GM23338 (cell line): ENCODE results near the gene MLST8. TPM values are rescaled to one million over a fixed set of nuclear protein-coding genes. Genes with fewer than 3 reads are reported as not detected.

Experiments used
- ATAC-seq: fragments of 200-7000 bp; cut with Tn5 transposase; 3 replicates; pipeline ENCODE4 v1.9.1; 2020
- DNase-seq: peaks from one replicate; pipeline ENCODE4 v3.0.0-alpha.2; 2015; ENCODE audit warnings: low spot score
- H2AFZ ChIP-seq: fragments of 200-600 bp; sonication (generic); 2 replicates; pipeline ENCODE4 v1.8.0; 2016; ENCODE audit warnings: antibody characterized with exemption, mild to moderate bottlenecking, moderate library complexity
- H3F3A ChIP-seq: fragments of 200-600 bp; sonication (generic); replicated peaks from 2 replicates; pipeline ENCODE4 v1.8.0; 2017; ENCODE audit warnings: antibody characterized with exemption, mixed run types, low read depth
- H3K27ac ChIP-seq: fragments of 200-600 bp; sonication (generic); 2 replicates; pipeline ENCODE4 v1.6.1; 2016; ENCODE audit warnings: low read depth
- H3K27me3 ChIP-seq: fragments of 200-600 bp; sonication (generic); 2 replicates; pipeline ENCODE4 v1.8.0; 2016; ENCODE audit warnings: mild to moderate bottlenecking, mixed run types, moderate library complexity; ENCODE audit not compliant: insufficient read depth
- H3K36me3 ChIP-seq: fragments of 200-600 bp; sonication (generic); 2 replicates; pipeline ENCODE4 v1.8.0; 2016; ENCODE audit warnings: mild to moderate bottlenecking; ENCODE audit not compliant: insufficient read depth
- H3K4me1 ChIP-seq: fragments of 200-600 bp; sonication (generic); 2 replicates; pipeline ENCODE4 v1.8.0; 2016; ENCODE audit warnings: mild to moderate bottlenecking, moderate library complexity; ENCODE audit not compliant: insufficient read depth
- H3K4me2 ChIP-seq: fragments of 200-600 bp; sonication (generic); 2 replicates; pipeline ENCODE4 v1.7.1; 2017; ENCODE audit warnings: mixed run types
- H3K4me3 ChIP-seq: fragments of 200-600 bp; sonication (generic); 2 replicates; pipeline ENCODE4 v1.6.1; 2016; ENCODE audit warnings: mixed run types
- H3K79me2 ChIP-seq: fragments of 200-600 bp; sonication (generic); replicated peaks from 2 replicates; pipeline ENCODE4 v1.8.0; 2017; ENCODE audit warnings: mild to moderate bottlenecking; ENCODE audit not compliant: insufficient read depth
- H3K9me2 ChIP-seq: fragments of 200-600 bp; sonication (generic); 2 replicates; pipeline ENCODE4 v1.8.0; 2017; ENCODE audit not compliant: insufficient read depth
- H4K20me1 ChIP-seq: fragments of 200-600 bp; sonication (generic); replicated peaks from 2 replicates; pipeline ENCODE4 v1.8.0; 2017; ENCODE audit warnings: mild to moderate bottlenecking; ENCODE audit not compliant: insufficient read depth
- H3K27ac Mint-ChIP-seq: 2 replicates; pipeline ENCODE4 v1.8.0; 2020; ENCODE audit warnings: inconsistent platforms, mild to moderate bottlenecking, moderate library complexity, mixed read lengths
- H3K27me3 Mint-ChIP-seq: 3 replicates; pipeline ENCODE4 v1.8.0; 2022; ENCODE audit warnings: low read depth, mild to moderate bottlenecking, moderate library complexity, mixed read lengths, inconsistent platforms; ENCODE audit not compliant: insufficient read depth, poor library complexity
- H3K36me3 Mint-ChIP-seq: 3 replicates; pipeline ENCODE4 v1.8.0; 2021; ENCODE audit warnings: low read depth, mild to moderate bottlenecking, inconsistent platforms, moderate library complexity, mixed read lengths
- H3K4me1 Mint-ChIP-seq: 3 replicates; pipeline ENCODE4 v1.8.0; 2020; ENCODE audit warnings: mild to moderate bottlenecking, inconsistent platforms, mixed read lengths
- H3K4me3 Mint-ChIP-seq: 3 replicates; pipeline ENCODE4 v1.8.0; 2021; ENCODE audit warnings: moderate library complexity, mild to moderate bottlenecking, inconsistent platforms, mixed read lengths
- H3K9me3 Mint-ChIP-seq: 3 replicates; pipeline ENCODE4 v1.8.0; 2020; ENCODE audit warnings: moderate library complexity, mild to moderate bottlenecking, inconsistent platforms, mixed read lengths
- CREB1 ChIP-seq: fragments of 250-450 bp; sonication (Bioruptor Pico); IDR thresholded peaks from 2 replicates; pipeline ENCODE4 v1.5.0; 2020; ENCODE audit warnings: low read depth, mild to moderate bottlenecking, moderate library complexity
- EZH2 ChIP-seq: fragments of 200-600 bp; sonication (generic); IDR thresholded peaks from one replicate; pipeline ENCODE4 v1.8.0; 2017; ENCODE audit warnings: antibody characterized with exemption, mild to moderate bottlenecking, low read depth; ENCODE audit not compliant: unreplicated experiment
- EZH2phosphoT487 ChIP-seq: fragments of 200-600 bp; sonication (generic); IDR thresholded peaks from one replicate; pipeline ENCODE4 v1.8.1; 2018; ENCODE audit warnings: antibody characterized with exemption; ENCODE audit not compliant: unreplicated experiment
- JUNB ChIP-seq: IDR thresholded peaks from one replicate; pipeline ENCODE4 v1.6.1; 2016; ENCODE audit warnings: antibody characterized with exemption; ENCODE audit not compliant: unreplicated experiment
- POLR2AphosphoS5 ChIP-seq: IDR thresholded peaks from 2 replicates; pipeline ENCODE4 v1.6.1; 2016; ENCODE audit warnings: antibody characterized with exemption, low read depth
- ZNF114 ChIP-seq: fragments of 250-450 bp; sonication (Bioruptor Pico); IDR thresholded peaks from 2 replicates; pipeline ENCODE4 v1.5.0; 2020; ENCODE audit warnings: mild to moderate bottlenecking, moderate library complexity
- ZNF331 ChIP-seq: fragments of 250-450 bp; sonication (Bioruptor Pico); IDR thresholded peaks from 2 replicates; pipeline ENCODE4 v1.5.0; 2020; ENCODE audit warnings: low read depth, mild to moderate bottlenecking, moderate library complexity
- polyA plus RNA-seq: library from polyadenylated mRNA; unstranded; fragments of >200 nt; fragmentation: Nextera tagmentation; extraction: Ambion mirVana; gene quantifications from 2 replicates; pipeline ENCODE4 v1.2.1, GENCODE V29; 2016
- total RNA-seq: library from RNA; depleted of rRNA; stranded (reverse); fragments of >200 nt; shearing (Covaris generic); gene quantifications from 2 replicates; pipeline ENCODE4 v1.2.3, GENCODE V29; 2014
- TF ChIP-seq, protein P1 (sequence below): IDR thresholded peaks from 2 replicates; pipeline ENCODE4 v1.6.1; 2016; ENCODE audit warnings: antibody characterized with exemption
- TF ChIP-seq, protein P2 (sequence below): IDR thresholded peaks from one replicate; pipeline ENCODE4 v1.6.1; 2018; ENCODE audit warnings: antibody characterized with exemption; ENCODE audit not compliant: unreplicated experiment
- TF ChIP-seq, protein P3 (sequence below): fragments of 250-450 bp; sonication (Bioruptor Pico); IDR thresholded peaks from 2 replicates; pipeline ENCODE4 v1.5.0; 2020; ENCODE audit warnings: mild to moderate bottlenecking, moderate library complexity

The MLST8 gene
- total and polyA plus RNA-seq, 2 experiments from 2014 or later, result 58.8 to 138 TPM

DNA sequence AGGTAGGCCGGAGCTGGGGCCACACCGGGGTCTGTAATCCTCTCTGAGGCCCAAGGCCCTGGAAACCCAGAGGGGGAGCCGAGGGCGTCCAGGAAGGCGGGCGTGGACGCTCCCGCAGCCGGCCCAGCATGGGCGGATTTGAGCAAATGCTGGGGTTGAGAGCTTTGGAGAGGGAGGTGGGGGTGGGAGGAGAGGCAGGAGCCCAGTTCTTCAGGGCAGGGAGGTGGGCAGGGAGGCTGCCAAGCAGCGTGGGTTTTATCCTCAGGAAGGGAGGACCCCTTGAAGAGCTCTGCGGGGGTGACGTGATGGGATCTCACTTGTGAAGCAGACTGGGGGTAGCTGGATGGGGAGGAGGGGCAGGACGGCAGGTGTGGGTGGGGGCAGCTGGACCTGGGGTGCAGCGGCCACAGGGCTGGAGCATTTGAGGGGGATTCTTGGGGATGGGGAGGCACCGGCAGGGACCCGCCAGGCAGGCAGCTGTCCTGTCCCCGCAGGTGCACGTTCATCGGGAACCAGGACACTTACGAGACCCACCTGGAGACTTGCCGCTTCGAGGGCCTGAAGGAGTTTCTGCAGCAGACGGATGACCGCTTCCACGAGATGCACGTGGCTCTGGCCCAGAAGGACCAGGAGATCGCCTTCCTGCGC, 32.4 kb upstream of the MLST8 start:
- Mint-ChIP-seq H3K27me3 (peaks cover 14% of the 10 kb centered on the region), H3K9me3 (no peaks in the 10 kb centered on the region), H3K4me1 (peaks cover 2% of the 10 kb centered on the region; the same call in 1 of the 3 replicates), H3K27ac (no peak overlapping the region), H3K36me3 (peaks cover 36% of the 10 kb centered on the region), H3K4me3 (no peak overlapping the region)
- no peaks in the 10 kb centered on the region; the same call in 1 of the 2 replicates for H3K79me2 ChIP-seq
- no peaks in the 10 kb centered on the region; the same call in 1 of the 2 replicates for H3K36me3 ChIP-seq
- H3K27me3 ChIP-seq, result no peaks in the 10 kb centered on the region
- no peak overlapping the region for H3K4me2 ChIP-seq
- TF ChIP-seq ZNF331 (no peak), EZH2 (no peak), JUNB (no peak), ZNF114 (CRISPR knock-in tag) (no peak), CREB1 (CRISPR knock-in tag) (no peak), POLR2AphosphoS5 (no peak), EZH2phosphoT487 (no peak)
- TF ChIP-seq, protein P1, sequence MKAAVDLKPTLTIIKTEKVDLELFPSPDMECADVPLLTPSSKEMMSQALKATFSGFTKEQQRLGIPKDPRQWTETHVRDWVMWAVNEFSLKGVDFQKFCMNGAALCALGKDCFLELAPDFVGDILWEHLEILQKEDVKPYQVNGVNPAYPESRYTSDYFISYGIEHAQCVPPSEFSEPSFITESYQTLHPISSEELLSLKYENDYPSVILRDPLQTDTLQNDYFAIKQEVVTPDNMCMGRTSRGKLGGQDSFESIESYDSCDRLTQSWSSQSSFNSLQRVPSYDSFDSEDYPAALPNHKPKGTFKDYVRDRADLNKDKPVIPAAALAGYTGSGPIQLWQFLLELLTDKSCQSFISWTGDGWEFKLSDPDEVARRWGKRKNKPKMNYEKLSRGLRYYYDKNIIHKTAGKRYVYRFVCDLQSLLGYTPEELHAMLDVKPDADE, result no peak
- TF ChIP-seq, protein P2, sequence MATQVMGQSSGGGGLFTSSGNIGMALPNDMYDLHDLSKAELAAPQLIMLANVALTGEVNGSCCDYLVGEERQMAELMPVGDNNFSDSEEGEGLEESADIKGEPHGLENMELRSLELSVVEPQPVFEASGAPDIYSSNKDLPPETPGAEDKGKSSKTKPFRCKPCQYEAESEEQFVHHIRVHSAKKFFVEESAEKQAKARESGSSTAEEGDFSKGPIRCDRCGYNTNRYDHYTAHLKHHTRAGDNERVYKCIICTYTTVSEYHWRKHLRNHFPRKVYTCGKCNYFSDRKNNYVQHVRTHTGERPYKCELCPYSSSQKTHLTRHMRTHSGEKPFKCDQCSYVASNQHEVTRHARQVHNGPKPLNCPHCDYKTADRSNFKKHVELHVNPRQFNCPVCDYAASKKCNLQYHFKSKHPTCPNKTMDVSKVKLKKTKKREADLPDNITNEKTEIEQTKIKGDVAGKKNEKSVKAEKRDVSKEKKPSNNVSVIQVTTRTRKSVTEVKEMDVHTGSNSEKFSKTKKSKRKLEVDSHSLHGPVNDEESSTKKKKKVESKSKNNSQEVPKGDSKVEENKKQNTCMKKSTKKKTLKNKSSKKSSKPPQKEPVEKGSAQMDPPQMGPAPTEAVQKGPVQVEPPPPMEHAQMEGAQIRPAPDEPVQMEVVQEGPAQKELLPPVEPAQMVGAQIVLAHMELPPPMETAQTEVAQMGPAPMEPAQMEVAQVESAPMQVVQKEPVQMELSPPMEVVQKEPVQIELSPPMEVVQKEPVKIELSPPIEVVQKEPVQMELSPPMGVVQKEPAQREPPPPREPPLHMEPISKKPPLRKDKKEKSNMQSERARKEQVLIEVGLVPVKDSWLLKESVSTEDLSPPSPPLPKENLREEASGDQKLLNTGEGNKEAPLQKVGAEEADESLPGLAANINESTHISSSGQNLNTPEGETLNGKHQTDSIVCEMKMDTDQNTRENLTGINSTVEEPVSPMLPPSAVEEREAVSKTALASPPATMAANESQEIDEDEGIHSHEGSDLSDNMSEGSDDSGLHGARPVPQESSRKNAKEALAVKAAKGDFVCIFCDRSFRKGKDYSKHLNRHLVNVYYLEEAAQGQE, result no peak
- TF ChIP-seq, protein P3, sequence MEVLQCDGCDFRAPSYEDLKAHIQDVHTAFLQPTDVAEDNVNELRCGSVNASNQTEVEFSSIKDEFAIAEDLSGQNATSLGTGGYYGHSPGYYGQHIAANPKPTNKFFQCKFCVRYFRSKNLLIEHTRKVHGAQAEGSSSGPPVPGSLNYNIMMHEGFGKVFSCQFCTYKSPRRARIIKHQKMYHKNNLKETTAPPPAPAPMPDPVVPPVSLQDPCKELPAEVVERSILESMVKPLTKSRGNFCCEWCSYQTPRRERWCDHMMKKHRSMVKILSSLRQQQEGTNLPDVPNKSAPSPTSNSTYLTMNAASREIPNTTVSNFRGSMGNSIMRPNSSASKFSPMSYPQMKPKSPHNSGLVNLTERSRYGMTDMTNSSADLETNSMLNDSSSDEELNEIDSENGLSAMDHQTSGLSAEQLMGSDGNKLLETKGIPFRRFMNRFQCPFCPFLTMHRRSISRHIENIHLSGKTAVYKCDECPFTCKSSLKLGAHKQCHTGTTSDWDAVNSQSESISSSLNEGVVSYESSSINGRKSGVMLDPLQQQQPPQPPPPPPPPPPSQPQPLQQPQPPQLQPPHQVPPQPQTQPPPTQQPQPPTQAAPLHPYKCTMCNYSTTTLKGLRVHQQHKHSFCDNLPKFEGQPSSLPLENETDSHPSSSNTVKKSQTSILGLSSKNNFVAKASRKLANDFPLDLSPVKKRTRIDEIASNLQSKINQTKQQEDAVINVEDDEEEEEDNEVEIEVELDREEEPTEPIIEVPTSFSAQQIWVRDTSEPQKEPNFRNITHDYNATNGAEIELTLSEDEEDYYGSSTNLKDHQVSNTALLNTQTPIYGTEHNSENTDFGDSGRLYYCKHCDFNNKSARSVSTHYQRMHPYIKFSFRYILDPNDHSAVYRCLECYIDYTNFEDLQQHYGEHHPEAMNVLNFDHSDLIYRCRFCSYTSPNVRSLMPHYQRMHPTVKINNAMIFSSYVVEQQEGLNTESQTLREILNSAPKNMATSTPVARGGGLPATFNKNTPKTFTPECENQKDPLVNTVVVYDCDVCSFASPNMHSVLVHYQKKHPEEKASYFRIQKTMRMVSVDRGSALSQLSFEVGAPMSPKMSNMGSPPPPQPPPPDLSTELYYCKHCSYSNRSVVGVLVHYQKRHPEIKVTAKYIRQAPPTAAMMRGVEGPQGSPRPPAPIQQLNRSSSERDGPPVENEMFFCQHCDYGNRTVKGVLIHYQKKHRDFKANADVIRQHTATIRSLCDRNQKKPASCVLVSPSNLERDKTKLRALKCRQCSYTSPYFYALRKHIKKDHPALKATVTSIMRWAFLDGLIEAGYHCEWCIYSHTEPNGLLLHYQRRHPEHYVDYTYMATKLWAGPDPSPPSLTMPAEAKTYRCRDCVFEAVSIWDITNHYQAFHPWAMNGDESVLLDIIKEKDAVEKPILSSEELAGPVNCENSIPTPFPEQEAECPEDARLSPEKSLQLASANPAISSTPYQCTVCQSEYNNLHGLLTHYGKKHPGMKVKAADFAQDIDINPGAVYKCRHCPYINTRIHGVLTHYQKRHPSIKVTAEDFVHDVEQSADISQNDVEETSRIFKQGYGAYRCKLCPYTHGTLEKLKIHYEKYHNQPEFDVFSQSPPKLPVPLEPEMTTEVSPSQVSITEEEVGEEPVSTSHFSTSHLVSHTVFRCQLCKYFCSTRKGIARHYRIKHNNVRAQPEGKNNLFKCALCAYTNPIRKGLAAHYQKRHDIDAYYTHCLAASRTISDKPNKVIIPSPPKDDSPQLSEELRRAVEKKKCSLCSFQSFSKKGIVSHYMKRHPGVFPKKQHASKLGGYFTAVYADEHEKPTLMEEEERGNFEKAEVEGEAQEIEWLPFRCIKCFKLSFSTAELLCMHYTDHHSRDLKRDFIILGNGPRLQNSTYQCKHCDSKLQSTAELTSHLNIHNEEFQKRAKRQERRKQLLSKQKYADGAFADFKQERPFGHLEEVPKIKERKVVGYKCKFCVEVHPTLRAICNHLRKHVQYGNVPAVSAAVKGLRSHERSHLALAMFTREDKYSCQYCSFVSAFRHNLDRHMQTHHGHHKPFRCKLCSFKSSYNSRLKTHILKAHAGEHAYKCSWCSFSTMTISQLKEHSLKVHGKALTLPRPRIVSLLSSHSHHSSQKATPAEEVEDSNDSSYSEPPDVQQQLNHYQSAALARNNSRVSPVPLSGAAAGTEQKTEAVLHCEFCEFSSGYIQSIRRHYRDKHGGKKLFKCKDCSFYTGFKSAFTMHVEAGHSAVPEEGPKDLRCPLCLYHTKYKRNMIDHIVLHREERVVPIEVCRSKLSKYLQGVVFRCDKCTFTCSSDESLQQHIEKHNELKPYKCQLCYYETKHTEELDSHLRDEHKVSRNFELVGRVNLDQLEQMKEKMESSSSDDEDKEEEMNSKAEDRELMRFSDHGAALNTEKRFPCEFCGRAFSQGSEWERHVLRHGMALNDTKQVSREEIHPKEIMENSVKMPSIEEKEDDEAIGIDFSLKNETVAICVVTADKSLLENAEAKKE (CRISPR knock-in tag), result no peak
- no peak overlapping the region for H3K4me3 ChIP-seq
- H3K27ac ChIP-seq, result no peak overlapping the region
- H3K4me1 ChIP-seq, result no peaks in the 10 kb centered on the region
- H3F3A ChIP-seq, result peaks cover 22% of the 10 kb centered on the region; the same call in 1 of the 2 replicates
- H2AFZ ChIP-seq, result no peak overlapping the region
- ATAC-seq (no peak), DNase-seq (no peak)
- no peaks in the 10 kb centered on the region for H3K9me2 ChIP-seq
- no peaks in the 10 kb centered on the region; the same call in 1 of the 2 replicates for H4K20me1 ChIP-seq
